GM23338 (cell line): ENCODE data around the gene SYNE1. TPM values are rescaled to one million over a fixed set of nuclear protein-coding genes. Genes with fewer than 3 reads are reported as not detected.
A peak's percentile ranks its signal among the peaks of the same experiment; 100 is the strongest.

Experiments
- ATAC-seq: fragments of 200-7000 bp; cut with Tn5 transposase; 3 replicates; pipeline ENCODE4 v1.9.1; 2020
- DNase-seq: peaks from one replicate; pipeline ENCODE4 v3.0.0-alpha.2; 2015; ENCODE audit warnings: low spot score
- H2AFZ ChIP-seq: fragments of 200-600 bp; sonication (generic); 2 replicates; pipeline ENCODE4 v1.8.0; 2016; ENCODE audit warnings: antibody characterized with exemption, mild to moderate bottlenecking, moderate library complexity
- H3F3A ChIP-seq: fragments of 200-600 bp; sonication (generic); replicated peaks from 2 replicates; pipeline ENCODE4 v1.8.0; 2017; ENCODE audit warnings: antibody characterized with exemption, mixed run types, low read depth
- H3K27ac ChIP-seq: fragments of 200-600 bp; sonication (generic); 2 replicates; pipeline ENCODE4 v1.6.1; 2016; ENCODE audit warnings: low read depth
- H3K27me3 ChIP-seq: fragments of 200-600 bp; sonication (generic); 2 replicates; pipeline ENCODE4 v1.8.0; 2016; ENCODE audit warnings: mild to moderate bottlenecking, mixed run types, moderate library complexity; ENCODE audit not compliant: insufficient read depth
- H3K36me3 ChIP-seq: fragments of 200-600 bp; sonication (generic); 2 replicates; pipeline ENCODE4 v1.8.0; 2016; ENCODE audit warnings: mild to moderate bottlenecking; ENCODE audit not compliant: insufficient read depth
- H3K4me1 ChIP-seq: fragments of 200-600 bp; sonication (generic); 2 replicates; pipeline ENCODE4 v1.8.0; 2016; ENCODE audit warnings: mild to moderate bottlenecking, moderate library complexity; ENCODE audit not compliant: insufficient read depth
- H3K4me2 ChIP-seq: fragments of 200-600 bp; sonication (generic); 2 replicates; pipeline ENCODE4 v1.7.1; 2017; ENCODE audit warnings: mixed run types
- H3K4me3 ChIP-seq: fragments of 200-600 bp; sonication (generic); 2 replicates; pipeline ENCODE4 v1.6.1; 2016; ENCODE audit warnings: mixed run types
- H3K79me2 ChIP-seq: fragments of 200-600 bp; sonication (generic); replicated peaks from 2 replicates; pipeline ENCODE4 v1.8.0; 2017; ENCODE audit warnings: mild to moderate bottlenecking; ENCODE audit not compliant: insufficient read depth
- H3K9me2 ChIP-seq: fragments of 200-600 bp; sonication (generic); 2 replicates; pipeline ENCODE4 v1.8.0; 2017; ENCODE audit not compliant: insufficient read depth
- H4K20me1 ChIP-seq: fragments of 200-600 bp; sonication (generic); replicated peaks from 2 replicates; pipeline ENCODE4 v1.8.0; 2017; ENCODE audit warnings: mild to moderate bottlenecking; ENCODE audit not compliant: insufficient read depth
- H3K27ac Mint-ChIP-seq: 2 replicates; pipeline ENCODE4 v1.8.0; 2020; ENCODE audit warnings: inconsistent platforms, mild to moderate bottlenecking, moderate library complexity, mixed read lengths
- H3K27me3 Mint-ChIP-seq: 3 replicates; pipeline ENCODE4 v1.8.0; 2022; ENCODE audit warnings: low read depth, mild to moderate bottlenecking, moderate library complexity, mixed read lengths, inconsistent platforms; ENCODE audit not compliant: insufficient read depth, poor library complexity
- H3K36me3 Mint-ChIP-seq: 3 replicates; pipeline ENCODE4 v1.8.0; 2021; ENCODE audit warnings: low read depth, mild to moderate bottlenecking, inconsistent platforms, moderate library complexity, mixed read lengths
- H3K4me1 Mint-ChIP-seq: 3 replicates; pipeline ENCODE4 v1.8.0; 2020; ENCODE audit warnings: mild to moderate bottlenecking, inconsistent platforms, mixed read lengths
- H3K4me3 Mint-ChIP-seq: 3 replicates; pipeline ENCODE4 v1.8.0; 2021; ENCODE audit warnings: moderate library complexity, mild to moderate bottlenecking, inconsistent platforms, mixed read lengths
- H3K9me3 Mint-ChIP-seq: 3 replicates; pipeline ENCODE4 v1.8.0; 2020; ENCODE audit warnings: moderate library complexity, mild to moderate bottlenecking, inconsistent platforms, mixed read lengths
- CREB1 ChIP-seq: fragments of 250-450 bp; sonication (Bioruptor Pico); IDR thresholded peaks from 2 replicates; pipeline ENCODE4 v1.5.0; 2020; ENCODE audit warnings: low read depth, mild to moderate bottlenecking, moderate library complexity
- ETS1 ChIP-seq: IDR thresholded peaks from 2 replicates; pipeline ENCODE4 v1.6.1; 2016; ENCODE audit warnings: antibody characterized with exemption
- EZH2 ChIP-seq: fragments of 200-600 bp; sonication (generic); IDR thresholded peaks from one replicate; pipeline ENCODE4 v1.8.0; 2017; ENCODE audit warnings: antibody characterized with exemption, mild to moderate bottlenecking, low read depth; ENCODE audit not compliant: unreplicated experiment
- EZH2phosphoT487 ChIP-seq: fragments of 200-600 bp; sonication (generic); IDR thresholded peaks from one replicate; pipeline ENCODE4 v1.8.1; 2018; ENCODE audit warnings: antibody characterized with exemption; ENCODE audit not compliant: unreplicated experiment
- JUNB ChIP-seq: IDR thresholded peaks from one replicate; pipeline ENCODE4 v1.6.1; 2016; ENCODE audit warnings: antibody characterized with exemption; ENCODE audit not compliant: unreplicated experiment
- NANOG ChIP-seq: IDR thresholded peaks from 2 replicates; pipeline ENCODE4 v1.6.1; 2016; ENCODE audit warnings: antibody characterized with exemption, borderline replicate concordance
- POLR2AphosphoS5 ChIP-seq: IDR thresholded peaks from 2 replicates; pipeline ENCODE4 v1.6.1; 2016; ENCODE audit warnings: antibody characterized with exemption, low read depth
- REST ChIP-seq: IDR thresholded peaks from one replicate; pipeline ENCODE4 v1.6.1; 2018; ENCODE audit warnings: antibody characterized with exemption; ENCODE audit not compliant: unreplicated experiment
- STAT1 ChIP-seq: IDR thresholded peaks from one replicate; pipeline ENCODE4 v1.6.1; 2016; ENCODE audit warnings: antibody characterized with exemption; ENCODE audit not compliant: unreplicated experiment
- ZNF114 ChIP-seq: fragments of 250-450 bp; sonication (Bioruptor Pico); IDR thresholded peaks from 2 replicates; pipeline ENCODE4 v1.5.0; 2020; ENCODE audit warnings: mild to moderate bottlenecking, moderate library complexity
- ZNF331 ChIP-seq: fragments of 250-450 bp; sonication (Bioruptor Pico); IDR thresholded peaks from 2 replicates; pipeline ENCODE4 v1.5.0; 2020; ENCODE audit warnings: low read depth, mild to moderate bottlenecking, moderate library complexity
- long read RNA-seq: library from polyadenylated mRNA; unstranded; transcript quantifications from one replicate; pipeline ENCODE4 v2.0.0, GENCODE V29; 2020; ENCODE audit not compliant: unreplicated experiment
- polyA plus RNA-seq: library from polyadenylated mRNA; unstranded; fragments of >200 nt; fragmentation: Nextera tagmentation; extraction: Ambion mirVana; gene quantifications from 2 replicates; pipeline ENCODE4 v1.2.1, GENCODE V29; 2016
- total RNA-seq: library from RNA; depleted of rRNA; stranded (reverse); fragments of >200 nt; shearing (Covaris generic); gene quantifications from 2 replicates; pipeline ENCODE4 v1.2.3, GENCODE V29; 2014; rRNA removed

Gene SYNE1
- total RNA-seq, result 9.7 and 13.6 TPM in 2 replicates
- polyA plus RNA-seq, result 2.1 and 3.9 TPM in 2 replicates
- long read RNA-seq, result 0 reads

DNA sequence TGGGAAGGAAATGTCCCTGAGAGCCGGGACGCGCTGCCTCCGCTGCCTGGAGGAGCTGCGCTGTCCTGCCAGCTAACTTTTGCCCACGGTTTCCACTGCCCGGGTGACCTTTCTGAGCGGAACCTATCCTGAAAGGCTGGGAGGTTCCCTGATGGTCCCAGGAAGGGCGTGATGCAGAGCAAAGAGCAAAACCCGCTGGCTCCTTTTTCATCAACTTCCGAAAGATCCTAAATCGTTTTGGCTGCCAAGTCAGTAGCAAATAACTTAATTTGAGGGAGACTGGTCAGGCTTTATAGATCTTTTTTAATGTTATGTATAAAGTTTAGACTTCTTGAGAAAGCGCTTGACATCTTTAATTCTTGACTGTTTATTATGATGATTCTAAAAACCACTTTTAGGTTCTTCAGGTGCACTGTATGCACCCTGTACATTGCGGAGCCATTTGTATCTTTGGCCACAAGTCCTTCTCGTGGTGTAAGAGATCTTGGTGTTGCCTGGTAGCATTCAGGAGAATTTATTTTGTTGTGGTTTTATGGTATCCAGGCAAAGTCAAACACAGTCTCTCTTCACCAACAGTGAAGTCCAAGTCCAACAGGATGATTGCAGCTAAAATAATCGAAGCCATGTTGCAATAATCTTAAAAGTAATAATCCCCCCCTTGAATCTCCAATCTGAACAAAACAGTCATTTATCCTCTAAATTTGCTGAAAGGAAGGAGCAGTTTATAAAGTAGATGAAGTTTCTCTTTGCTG, at the start of gene SYNE1:
Gene SYNE1 (minus strand): TSS at position 67 of the 752 bp plus-strand sequence. CDS start 9,031 bp downstream, outside the sequence.
- DNase-seq, result no peak
- Histone ChIP-seq H3K4me3 (peak within 1 kb of the TSS; percentile 79), H3F3A (no peaks in the 10 kb centered on the region), H3K4me2 (peak within 1 kb of the TSS; percentile 96), H2AFZ (peak within 1 kb of the TSS; percentile 98), H3K36me3 (no peaks in the 10 kb centered on the region), H3K27ac (no peak within 1 kb of the TSS), H3K79me2 (no peaks in the 10 kb centered on the region), H3K27me3 (peaks cover 48% of the 10 kb centered on the region), H3K4me1 (peaks cover 4% of the 10 kb centered on the region), H4K20me1 (no peaks in the 10 kb centered on the region), H3K9me2 (no peaks in the 10 kb centered on the region)
- Mint-ChIP-seq H3K27ac (no peak within 1 kb of the TSS), H3K4me3 (peak within 1 kb of the TSS; percentile 89), H3K36me3 (no peaks in the 10 kb centered on the region; the same call in 2 of the 3 replicates), H3K4me1 (peaks cover 9% of the 10 kb centered on the region; the same call in 2 of the 3 replicates), H3K9me3 (no peaks in the 10 kb centered on the region; the same call in 2 of the 3 replicates), H3K27me3 (peaks cover 35% of the 10 kb centered on the region)
- TF ChIP-seq EZH2 (peak; percentile 24), JUNB (no peak)
- ATAC-seq, result peak; percentile 28

DNA sequence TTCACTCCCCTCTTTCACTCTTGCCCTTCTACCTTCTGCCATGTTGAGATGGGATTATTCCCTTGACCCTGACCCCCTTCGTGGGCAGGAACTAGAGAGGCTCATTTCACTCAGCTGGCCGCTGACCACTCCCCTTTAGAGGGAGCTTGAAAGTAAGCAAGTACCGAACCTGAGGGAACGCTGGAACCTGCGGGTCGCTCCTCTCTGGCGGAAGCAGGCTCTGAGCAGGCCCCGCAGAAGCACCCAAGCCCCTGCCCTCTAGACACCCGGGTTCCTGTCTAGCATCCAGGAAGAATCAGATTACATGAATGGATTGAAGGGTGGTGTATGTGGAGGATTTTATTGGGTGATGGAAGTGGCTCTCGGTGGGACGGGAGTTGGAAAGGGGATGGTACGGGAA, 48.7 kb upstream of the SYNE1 start:
- Histone ChIP-seq H3K27ac (no peak overlapping the region), H4K20me1 (no peaks in the 10 kb centered on the region), H3K4me1 (peaks cover 35% of the 10 kb centered on the region), H2AFZ (no peak overlapping the region), H3K79me2 (no peaks in the 10 kb centered on the region), H3K4me2 (no peak overlapping the region), H3K36me3 (no peaks in the 10 kb centered on the region), H3K4me3 (no peak overlapping the region), H3F3A (no peaks in the 10 kb centered on the region), H3K27me3 (no peaks in the 10 kb centered on the region), H3K9me2 (no peaks in the 10 kb centered on the region)
- H3K27ac Mint-ChIP-seq, result no peak overlapping the region
- peaks cover 11% of the 10 kb centered on the region for H3K27me3 Mint-ChIP-seq
- H3K4me3 Mint-ChIP-seq, result no peak overlapping the region
- ATAC-seq, result peak; percentile 33; the same call in 2 of the 3 replicates
- H3K9me3 Mint-ChIP-seq, result no peaks in the 10 kb centered on the region; the same call in 2 of the 3 replicates
- H3K4me1 Mint-ChIP-seq, result peaks cover 24% of the 10 kb centered on the region
- no peaks in the 10 kb centered on the region for H3K36me3 Mint-ChIP-seq
- peak; percentile 17 for DNase-seq
- no peak for TF ChIP-seq REST
- no peak for TF ChIP-seq JUNB
- TF ChIP-seq EZH2phosphoT487, result no peak
- TF ChIP-seq ETS1, result no peak
- no peak for TF ChIP-seq STAT1
- TF ChIP-seq POLR2AphosphoS5, result no peak
- no peak for TF ChIP-seq NANOG
- TF ChIP-seq ZNF331 (CRISPR knock-in tag), result no peak
- no peak for TF ChIP-seq ZNF114 (CRISPR knock-in tag)
- no peak for TF ChIP-seq CREB1 (CRISPR knock-in tag)
